Measurements from ENCODE around the gene ANKRD2. TPM values are rescaled to one million over a fixed set of nuclear protein-coding genes. Genes with fewer than 3 reads are reported as not detected.
"Not testable (repeated sequence)": the region's sequence is repeated elsewhere in the genome, so short reads cannot be mapped to it uniquely, and the experiment has no call there.

The ANKRD2 gene
- 1 to 10 TPM in 3 of 6 donors, under 1 TPM in 2, not detected in 1; 0.67 to 2.4 (median 1.1) TPM for total RNA-seq

GRCh38 chr10:97572214-97572989 lies at the start of gene ANKRD2:
TSS of gene ANKRD2 (plus strand) at chr10:97572779. CDS start at chr10:97572789, 10 bp downstream.
- WGBS, 2 donors = 78 to 94% methylated on average over 12 to 15 of the region's 16 CpGs

GRCh38 chr10:97522937-97523336 lies 49.6 kb upstream of the ANKRD2 start:
- Histone ChIP-seq H3K4me3 (no peak overlapping the region), H3K9me3 (no peaks in the 10 kb centered on the region), H3K27ac (peak overlapping the region in 2 of 4 donors; percentile 74 to 86), H3K36me3 (no peaks in the 10 kb centered on the region), H3K27me3 (no peaks in the 10 kb centered on the region), H3K4me1 (peaks cover 11 to 79% (median 38%) of the 10 kb centered on the region in 4 donors)
- ATAC-seq (ENCODE audit: low FRiP score in 2 of 2) (no peak), DNase-seq (no peak)
- 88 to 93% methylated on average over 7 to 8 of the region's 8 CpGs for WGBS, 2 donors
- TF ChIP-seq EP300 (IDR thresholded peaks at IDR 0.05) (no peak), POLR2AphosphoS5 (IDR thresholded peaks at IDR 0.05) (no peak), CTCF (IDR thresholded peaks at IDR 0.05) (no peak), POLR2A (IDR thresholded peaks at IDR 0.05) (no peak)

More at GRCh38 chr10:97572214-97572989, at the start of gene ANKRD2:
- ATAC-seq (ENCODE audit: low FRiP score in 2 of 2) (peak; percentile 73 to 90), DNase-seq (peak; percentile 64 to 84)
- peak within 1 kb of the TSS; percentile 63 to 66 (median 65) for H3K27ac ChIP-seq
- H3K4me1 ChIP-seq = peaks cover 3 to 20% (median 9%) of the 10 kb centered on the region in 4 donors
- TF ChIP-seq POLR2AphosphoS5 (IDR thresholded peaks at IDR 0.05) (peak in 1 of 2 donors; percentile 47), EP300 (IDR thresholded peaks at IDR 0.05) (no peak), CTCF (IDR thresholded peaks at IDR 0.05) (peak; percentile 68 to 88 (median 80))
- H3K4me3 ChIP-seq = no peak within 1 kb of the TSS
- peaks cover 20 to 39% (median 28%) of the 10 kb centered on the region in 4 donors for H3K36me3 ChIP-seq
- H3K27me3 ChIP-seq = no peaks in the 10 kb centered on the region
- no peaks in the 10 kb centered on the region for H3K9me3 ChIP-seq

GRCh38 chr10:97525086-97525485 lies 47.5 kb upstream of the ANKRD2 start:
- Histone ChIP-seq H3K4me3 (no peak overlapping the region), H3K27ac (peak overlapping the region in 1 of 4 donors; percentile 9), H3K4me1 (peaks cover 0 to 57% (median 22%) of the 10 kb centered on the region in 4 donors), H3K36me3 (no peaks in the 10 kb centered on the region), H3K9me3 (no peaks in the 10 kb centered on the region), H3K27me3 (no peaks in the 10 kb centered on the region)
- WGBS, 2 donors = 92 to 96% methylated on average over 5 of the region's 5 CpGs
- ATAC-seq (ENCODE audit: low FRiP score in 2 of 2) (no peak), DNase-seq (no peak)
- TF ChIP-seq POLR2AphosphoS5 (IDR thresholded peaks at IDR 0.05) (no peak), CTCF (IDR thresholded peaks at IDR 0.05) (no peak), EP300 (IDR thresholded peaks at IDR 0.05) (no peak), POLR2A (IDR thresholded peaks at IDR 0.05) (no peak)

GRCh38 chr10:97525683-97526110 lies 46.9 kb upstream of the ANKRD2 start:
- Histone ChIP-seq H3K4me3 (no peak overlapping the region), H3K36me3 (no peaks in the 10 kb centered on the region), H3K4me1 (peaks cover 0 to 51% (median 20%) of the 10 kb centered on the region in 4 donors), H3K9me3 (no peaks in the 10 kb centered on the region), H3K27me3 (no peaks in the 10 kb centered on the region), H3K27ac (no peak overlapping the region)
- DNase-seq (no peak), ATAC-seq (ENCODE audit: low FRiP score in 2 of 2) (no peak)
- WGBS, 2 donors = 73 to 80% methylated on average over 1 of the region's 1 CpG
- no peak for TF ChIP-seq POLR2A (IDR thresholded peaks at IDR 0.05)
- TF ChIP-seq POLR2AphosphoS5 (IDR thresholded peaks at IDR 0.05) = no peak
- no peak for TF ChIP-seq CTCF (IDR thresholded peaks at IDR 0.05)
- no peak for TF ChIP-seq EP300 (IDR thresholded peaks at IDR 0.05)

GRCh38 chr10:97528876-97529275 lies 43.7 kb upstream of the ANKRD2 start:
- not testable (repeated sequence) for ATAC-seq (ENCODE audit: low FRiP score in 2 of 2); H3K27me3 ChIP-seq; H3K9me3 ChIP-seq; H3K27ac ChIP-seq; H3K36me3 ChIP-seq; DNase-seq; H3K4me3 ChIP-seq
- 99% methylated on average over 16 of the region's 29 CpGs; no CpG with 5 or more reads in 1 of the 2 donors for WGBS, 2 donors
- peaks cover 0 to 23% (median 4%) of the 10 kb centered on the region in 4 donors for H3K4me1 ChIP-seq
